Measurements from ENCODE around the gene ATP4B.

DNA sequence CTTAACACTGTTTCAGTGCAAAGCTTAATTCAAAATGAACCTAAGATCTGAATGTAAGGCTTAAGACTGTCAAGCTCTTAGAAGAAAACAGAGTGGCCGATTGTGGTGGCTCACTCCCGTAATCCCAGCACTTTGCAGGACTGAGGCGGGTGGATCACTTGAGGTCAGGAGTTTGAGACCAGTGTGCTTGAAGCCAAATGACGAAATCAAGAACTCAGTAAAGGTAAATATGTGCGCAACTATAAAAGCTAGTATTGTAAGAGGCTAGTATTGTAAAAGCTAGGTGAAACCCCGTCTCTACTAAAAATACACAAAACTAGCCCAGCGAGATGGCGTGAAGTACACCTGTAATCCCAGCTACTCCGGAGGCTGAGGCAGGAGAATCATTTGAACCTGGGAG lies 12.7 kb downstream of the ATP4B start:
- TF ChIP-seq, protein P1, sequence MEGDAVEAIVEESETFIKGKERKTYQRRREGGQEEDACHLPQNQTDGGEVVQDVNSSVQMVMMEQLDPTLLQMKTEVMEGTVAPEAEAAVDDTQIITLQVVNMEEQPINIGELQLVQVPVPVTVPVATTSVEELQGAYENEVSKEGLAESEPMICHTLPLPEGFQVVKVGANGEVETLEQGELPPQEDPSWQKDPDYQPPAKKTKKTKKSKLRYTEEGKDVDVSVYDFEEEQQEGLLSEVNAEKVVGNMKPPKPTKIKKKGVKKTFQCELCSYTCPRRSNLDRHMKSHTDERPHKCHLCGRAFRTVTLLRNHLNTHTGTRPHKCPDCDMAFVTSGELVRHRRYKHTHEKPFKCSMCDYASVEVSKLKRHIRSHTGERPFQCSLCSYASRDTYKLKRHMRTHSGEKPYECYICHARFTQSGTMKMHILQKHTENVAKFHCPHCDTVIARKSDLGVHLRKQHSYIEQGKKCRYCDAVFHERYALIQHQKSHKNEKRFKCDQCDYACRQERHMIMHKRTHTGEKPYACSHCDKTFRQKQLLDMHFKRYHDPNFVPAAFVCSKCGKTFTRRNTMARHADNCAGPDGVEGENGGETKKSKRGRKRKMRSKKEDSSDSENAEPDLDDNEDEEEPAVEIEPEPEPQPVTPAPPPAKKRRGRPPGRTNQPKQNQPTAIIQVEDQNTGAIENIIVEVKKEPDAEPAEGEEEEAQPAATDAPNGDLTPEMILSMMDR (IDR thresholded peaks at IDR 0.05) = no peak
- no peak for TF ChIP-seq EP300 (IDR thresholded peaks at IDR 0.05)
